MM.1S (cell line): ENCODE measurements around the gene KMT2E.
A peak's percentile ranks its signal among the peaks of the same experiment; 100 is the strongest.

Source experiments
- DNase-seq: peaks from one replicate; pipeline ENCODE4 v3.0.0-alpha.2; 2015
- H2AFZ ChIP-seq: fragments of 300-600 bp; sonication (generic); 2 replicates; pipeline ENCODE4 v1.6.0; 2016; ENCODE audit warnings: antibody characterized with exemption, low read length
- H3F3A ChIP-seq: fragments of 300-600 bp; sonication (generic); 2 replicates; pipeline ENCODE4 v1.6.1; 2016; ENCODE audit warnings: mild to moderate bottlenecking, antibody characterized with exemption, low read length, moderate library complexity, mixed read lengths; ENCODE audit not compliant: insufficient read depth
- H3K27ac ChIP-seq: fragments of 300-600 bp; sonication (generic); 2 replicates; pipeline ENCODE4 v1.5.1; 2016; ENCODE audit warnings: mild to moderate bottlenecking, low read length
- H3K27me3 ChIP-seq: fragments of 300-600 bp; sonication (generic); replicated peaks from 2 replicates; pipeline ENCODE4 v1.6.0; 2016; ENCODE audit warnings: low read length; ENCODE audit not compliant: insufficient read depth
- H3K36me3 ChIP-seq: fragments of 300-600 bp; sonication (generic); replicated peaks from 2 replicates; pipeline ENCODE4 v1.6.1; 2016; ENCODE audit warnings: mild to moderate bottlenecking, low read length, mixed read lengths; ENCODE audit not compliant: insufficient read depth
- H3K4me1 ChIP-seq: fragments of 300-600 bp; sonication (generic); 2 replicates; pipeline ENCODE4 v1.6.1; 2016; ENCODE audit warnings: low read length, mixed read lengths
- H3K4me2 ChIP-seq: fragments of 300-600 bp; sonication (generic); 2 replicates; pipeline ENCODE4 v1.6.0; 2016; ENCODE audit warnings: low read depth, low read length
- H3K4me3 ChIP-seq: fragments of 300-600 bp; sonication (generic); 2 replicates; pipeline ENCODE4 v1.5.1; 2016; ENCODE audit warnings: low read length, mixed read lengths
- H3K79me2 ChIP-seq: fragments of 300-600 bp; sonication (generic); 2 replicates; pipeline ENCODE4 v1.6.1; 2016; ENCODE audit warnings: mixed run types, low read length, mixed read lengths
- H3K9ac ChIP-seq: fragments of 300-600 bp; sonication (generic); 2 replicates; pipeline ENCODE4 v1.6.1; 2016; ENCODE audit warnings: low read length, mixed read lengths
- H3K9me2 ChIP-seq: fragments of 300-600 bp; sonication (generic); replicated peaks from 2 replicates; pipeline ENCODE4 v1.6.1; 2016; ENCODE audit warnings: mild to moderate bottlenecking, low read length, mixed read lengths; ENCODE audit not compliant: insufficient read depth
- H3K9me3 ChIP-seq: fragments of 300-600 bp; sonication (generic); replicated peaks from 2 replicates; pipeline ENCODE4 v1.6.1; 2016; ENCODE audit warnings: mild to moderate bottlenecking, low read length, mixed read lengths; ENCODE audit not compliant: insufficient read depth
- H4K20me1 ChIP-seq: fragments of 300-600 bp; sonication (generic); 2 replicates; pipeline ENCODE4 v1.6.1; 2016; ENCODE audit warnings: mild to moderate bottlenecking, low read length, moderate library complexity, mixed read lengths; ENCODE audit not compliant: insufficient read depth
- EZH2 ChIP-seq: fragments of 300-600 bp; sonication (generic); optimal IDR thresholded peaks from 2 replicates; pipeline ENCODE3; 2017; ENCODE audit warnings: low read depth, mild to moderate bottlenecking, antibody characterized with exemption, low read length, mixed read lengths
- EZH2phosphoT487 ChIP-seq: fragments of 300-600 bp; sonication (generic); IDR thresholded peaks from 2 replicates; pipeline ENCODE4 v1.6.1; 2018; ENCODE audit warnings: antibody characterized with exemption, low read length
- TF ChIP-seq, protein P1 (sequence below): fragments of 300-600 bp; sonication (generic); IDR thresholded peaks from 2 replicates; pipeline ENCODE4 v1.5.1; 2016; ENCODE audit warnings: antibody characterized with exemption, low read length, mixed read lengths

KMT2E gene, protein sequence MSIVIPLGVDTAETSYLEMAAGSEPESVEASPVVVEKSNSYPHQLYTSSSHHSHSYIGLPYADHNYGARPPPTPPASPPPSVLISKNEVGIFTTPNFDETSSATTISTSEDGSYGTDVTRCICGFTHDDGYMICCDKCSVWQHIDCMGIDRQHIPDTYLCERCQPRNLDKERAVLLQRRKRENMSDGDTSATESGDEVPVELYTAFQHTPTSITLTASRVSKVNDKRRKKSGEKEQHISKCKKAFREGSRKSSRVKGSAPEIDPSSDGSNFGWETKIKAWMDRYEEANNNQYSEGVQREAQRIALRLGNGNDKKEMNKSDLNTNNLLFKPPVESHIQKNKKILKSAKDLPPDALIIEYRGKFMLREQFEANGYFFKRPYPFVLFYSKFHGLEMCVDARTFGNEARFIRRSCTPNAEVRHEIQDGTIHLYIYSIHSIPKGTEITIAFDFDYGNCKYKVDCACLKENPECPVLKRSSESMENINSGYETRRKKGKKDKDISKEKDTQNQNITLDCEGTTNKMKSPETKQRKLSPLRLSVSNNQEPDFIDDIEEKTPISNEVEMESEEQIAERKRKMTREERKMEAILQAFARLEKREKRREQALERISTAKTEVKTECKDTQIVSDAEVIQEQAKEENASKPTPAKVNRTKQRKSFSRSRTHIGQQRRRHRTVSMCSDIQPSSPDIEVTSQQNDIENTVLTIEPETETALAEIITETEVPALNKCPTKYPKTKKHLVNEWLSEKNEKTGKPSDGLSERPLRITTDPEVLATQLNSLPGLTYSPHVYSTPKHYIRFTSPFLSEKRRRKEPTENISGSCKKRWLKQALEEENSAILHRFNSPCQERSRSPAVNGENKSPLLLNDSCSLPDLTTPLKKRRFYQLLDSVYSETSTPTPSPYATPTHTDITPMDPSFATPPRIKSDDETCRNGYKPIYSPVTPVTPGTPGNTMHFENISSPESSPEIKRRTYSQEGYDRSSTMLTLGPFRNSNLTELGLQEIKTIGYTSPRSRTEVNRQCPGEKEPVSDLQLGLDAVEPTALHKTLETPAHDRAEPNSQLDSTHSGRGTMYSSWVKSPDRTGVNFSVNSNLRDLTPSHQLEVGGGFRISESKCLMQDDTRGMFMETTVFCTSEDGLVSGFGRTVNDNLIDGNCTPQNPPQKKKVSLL (N-terminal part only)

DNA sequence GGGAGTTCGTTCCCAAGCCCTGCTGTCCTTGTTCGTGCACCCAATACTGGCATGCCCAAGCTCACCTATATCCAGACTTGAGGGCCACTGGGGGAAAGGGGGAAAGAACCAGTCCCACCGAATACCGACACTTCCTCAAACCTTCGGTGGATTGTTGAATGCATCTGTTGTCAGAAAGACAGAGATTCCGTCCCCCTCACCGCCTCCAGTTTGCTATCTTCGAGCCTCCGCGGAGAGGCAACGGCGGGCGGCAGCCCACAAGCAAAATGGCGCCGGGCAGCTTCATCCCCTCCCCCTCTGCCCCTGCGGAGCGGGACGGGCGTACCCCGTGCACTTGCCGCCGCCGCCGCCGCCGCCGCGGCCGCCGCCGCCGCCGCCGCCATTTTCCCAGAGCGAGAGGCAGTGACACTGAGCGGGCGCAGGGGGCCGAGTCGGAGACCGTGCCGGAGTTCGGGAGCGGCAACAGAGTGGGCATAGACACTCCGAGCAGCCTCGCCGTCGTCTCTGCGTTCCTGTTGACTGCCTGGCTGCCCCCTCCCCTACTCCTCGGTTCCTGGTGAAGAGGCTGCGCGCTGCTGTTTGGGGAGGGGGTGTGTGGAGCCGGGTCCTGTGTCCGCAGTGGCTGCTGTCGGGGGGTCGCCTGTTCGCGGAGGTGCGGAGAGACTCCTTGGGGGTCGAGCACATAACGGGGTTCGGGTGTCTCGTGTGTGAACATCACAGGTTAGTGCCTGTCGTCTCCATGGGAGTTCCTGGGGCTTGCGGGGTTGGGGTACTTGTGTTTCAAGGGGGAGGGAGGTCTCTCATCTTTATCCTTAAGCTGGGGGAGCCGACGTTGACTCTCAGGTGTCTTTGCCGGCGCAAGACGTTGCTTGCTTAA, at the start of gene KMT2E:
Gene KMT2E, plus strand, starts transcription at position 390 of the 877 bp plus-strand sequence. CDS start 26,748 bp downstream, outside the sequence.
- Histone ChIP-seq H2AFZ (no peak within 1 kb of the TSS), H3K9me2 (no peaks in the 10 kb centered on the region), H3K4me3 (peak within 1 kb of the TSS; percentile 95), H3K79me2 (peaks cover 60% of the 10 kb centered on the region), H4K20me1 (peaks cover 19% of the 10 kb centered on the region; the same call in 1 of the 2 replicates), H3F3A (peaks cover 38% of the 10 kb centered on the region), H3K36me3 (peaks cover 9% of the 10 kb centered on the region; the same call in 1 of the 2 replicates), H3K4me1 (peaks cover 22% of the 10 kb centered on the region), H3K27ac (peak within 1 kb of the TSS; percentile 98), H3K27me3 (no peaks in the 10 kb centered on the region), H3K4me2 (peak within 1 kb of the TSS; percentile 84), H3K9ac (peak within 1 kb of the TSS; percentile 99), H3K9me3 (no peaks in the 10 kb centered on the region)
- TF ChIP-seq EZH2 (no peak), EZH2phosphoT487 (no peak)
- TF ChIP-seq, protein P1, sequence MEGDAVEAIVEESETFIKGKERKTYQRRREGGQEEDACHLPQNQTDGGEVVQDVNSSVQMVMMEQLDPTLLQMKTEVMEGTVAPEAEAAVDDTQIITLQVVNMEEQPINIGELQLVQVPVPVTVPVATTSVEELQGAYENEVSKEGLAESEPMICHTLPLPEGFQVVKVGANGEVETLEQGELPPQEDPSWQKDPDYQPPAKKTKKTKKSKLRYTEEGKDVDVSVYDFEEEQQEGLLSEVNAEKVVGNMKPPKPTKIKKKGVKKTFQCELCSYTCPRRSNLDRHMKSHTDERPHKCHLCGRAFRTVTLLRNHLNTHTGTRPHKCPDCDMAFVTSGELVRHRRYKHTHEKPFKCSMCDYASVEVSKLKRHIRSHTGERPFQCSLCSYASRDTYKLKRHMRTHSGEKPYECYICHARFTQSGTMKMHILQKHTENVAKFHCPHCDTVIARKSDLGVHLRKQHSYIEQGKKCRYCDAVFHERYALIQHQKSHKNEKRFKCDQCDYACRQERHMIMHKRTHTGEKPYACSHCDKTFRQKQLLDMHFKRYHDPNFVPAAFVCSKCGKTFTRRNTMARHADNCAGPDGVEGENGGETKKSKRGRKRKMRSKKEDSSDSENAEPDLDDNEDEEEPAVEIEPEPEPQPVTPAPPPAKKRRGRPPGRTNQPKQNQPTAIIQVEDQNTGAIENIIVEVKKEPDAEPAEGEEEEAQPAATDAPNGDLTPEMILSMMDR, result no peak
- peak; percentile 88 for DNase-seq

DNA sequence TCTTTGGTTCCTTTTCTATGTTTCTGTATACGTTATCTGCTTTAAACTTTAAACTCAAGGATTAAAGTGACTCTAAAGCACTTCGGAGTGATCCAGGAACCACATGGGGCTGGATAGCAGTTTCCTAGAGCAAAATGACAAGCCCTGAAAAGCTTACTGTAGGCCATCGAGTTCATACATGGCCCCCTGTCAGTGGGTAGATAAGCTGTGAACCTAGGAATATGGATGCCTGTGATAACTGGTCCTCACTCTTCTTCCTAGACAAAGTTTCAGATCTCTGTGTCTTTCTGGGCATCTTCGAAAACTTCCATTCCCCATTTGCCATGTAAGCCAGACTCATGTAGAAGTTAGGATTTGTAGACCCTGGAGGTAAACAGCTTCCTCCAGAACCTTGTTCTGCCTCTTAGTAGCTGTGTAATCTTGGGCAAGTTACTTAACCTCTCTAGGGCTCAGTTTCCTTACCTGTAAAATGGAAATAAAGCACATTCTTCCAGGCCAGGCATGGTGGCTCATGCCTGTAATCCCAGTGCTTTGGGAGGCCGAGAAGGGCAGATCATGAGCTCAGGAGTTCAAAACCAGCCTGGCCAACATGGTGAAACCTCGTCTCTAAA, 49.3 kb upstream of the KMT2E start:
- Histone ChIP-seq H3K4me3 (no peak overlapping the region), H3K9me3 (no peaks in the 10 kb centered on the region), H3K36me3 (no peaks in the 10 kb centered on the region), H3K9ac (no peak overlapping the region), H3K27me3 (no peaks in the 10 kb centered on the region), H3K4me1 (peaks cover 48% of the 10 kb centered on the region), H4K20me1 (no peaks in the 10 kb centered on the region), H3K27ac (no peak overlapping the region), H3K4me2 (no peak overlapping the region), H2AFZ (no peak overlapping the region), H3F3A (peaks cover 30% of the 10 kb centered on the region), H3K79me2 (no peaks in the 10 kb centered on the region), H3K9me2 (no peaks in the 10 kb centered on the region)
- DNase-seq, result no peak
- TF ChIP-seq, protein P1, result no peak
- TF ChIP-seq EZH2 (no peak), EZH2phosphoT487 (no peak)
